Measurements from ENCODE around the gene RREB1.

The RREB1 gene

GRCh38 chr6:7110092-7110792, 2.5 kb downstream of the RREB1 start:
- Histone ChIP-seq H3K79me2 (ENCODE audit: control insufficient read depth, low read length) (peaks cover 76% of the 10 kb centered on the region), H3K4me3 (ENCODE audit: low read length) (peak overlapping the region; percentile 100), H3K27me3 (ENCODE audit: control insufficient read depth, low read length) (no peaks in the 10 kb centered on the region), H4K20me1 (ENCODE audit: control insufficient read depth, insufficient read depth, low read depth, low read length) (peaks cover 31% of the 10 kb centered on the region), H3K4me1 (ENCODE audit: control insufficient read depth, low read length) (peaks cover 54% of the 10 kb centered on the region), H3K36me3 (ENCODE audit: control insufficient read depth, low read length) (peaks cover 7% of the 10 kb centered on the region), H3K4me2 (ENCODE audit: low read length) (peak overlapping the region; percentile 92), H3K9me3 (ENCODE audit: control insufficient read depth, insufficient read depth, low read length) (no peaks in the 10 kb centered on the region), H3K9me2 (replicated peaks; ENCODE audit: control insufficient read depth, low read length) (no peaks in the 10 kb centered on the region), H3F3A (ENCODE audit: control insufficient read depth, insufficient read depth) (peaks cover 19% of the 10 kb centered on the region), H3K27ac (ENCODE audit: low read depth, low read length) (no peak overlapping the region)
- TF ChIP-seq EZH2phosphoT487 (IDR thresholded peaks at IDR 0.05; ENCODE audit: borderline replicate concordance, low read length) (no peak), CTCF (IDR thresholded peaks at IDR 0.05; ENCODE audit: low read depth, low read length, poor library complexity, severe bottlenecking) (no peak)

- peaks cover 85% of the 10 kb centered on the region for H3K79me2 ChIP-seq (ENCODE audit: control insufficient read depth, low read length)
- H3K4me2 ChIP-seq (ENCODE audit: low read length) = peak overlapping the region; percentile 92
- H3K9me3 ChIP-seq (ENCODE audit: control insufficient read depth, insufficient read depth, low read length) = no peaks in the 10 kb centered on the region
- peaks cover 16% of the 10 kb centered on the region for H3F3A ChIP-seq (ENCODE audit: control insufficient read depth, insufficient read depth)
- H3K27me3 ChIP-seq (ENCODE audit: control insufficient read depth, low read length) = no peaks in the 10 kb centered on the region
- H3K27ac ChIP-seq (ENCODE audit: low read depth, low read length) = no peak overlapping the region
- H3K4me1 ChIP-seq (ENCODE audit: control insufficient read depth, low read length) = peaks cover 54% of the 10 kb centered on the region
- no peaks in the 10 kb centered on the region for H3K9me2 ChIP-seq (replicated peaks; ENCODE audit: control insufficient read depth, low read length)
- peaks cover 35% of the 10 kb centered on the region for H4K20me1 ChIP-seq (ENCODE audit: control insufficient read depth, insufficient read depth, low read depth, low read length)
- TF ChIP-seq CTCF (IDR thresholded peaks at IDR 0.05; ENCODE audit: low read depth, low read length, poor library complexity, severe bottlenecking) (no peak), EZH2phosphoT487 (IDR thresholded peaks at IDR 0.05; ENCODE audit: borderline replicate concordance, low read length) (no peak)
- H3K36me3 ChIP-seq (ENCODE audit: control insufficient read depth, low read length) = peaks cover 7% of the 10 kb centered on the region
- no peak overlapping the region for H3K4me3 ChIP-seq (ENCODE audit: low read length)
Measured at GRCh38 chr6:7111095-7111690, 3.4 kb downstream of the RREB1 start.

- Histone ChIP-seq H3K9me3 (ENCODE audit: control insufficient read depth, insufficient read depth, low read length) (no peaks in the 10 kb centered on the region), H4K20me1 (ENCODE audit: control insufficient read depth, insufficient read depth, low read depth, low read length) (peaks cover 35% of the 10 kb centered on the region), H3K27ac (ENCODE audit: low read depth, low read length) (no peak overlapping the region), H3K4me2 (ENCODE audit: low read length) (peak overlapping the region; percentile 49), H3K79me2 (ENCODE audit: control insufficient read depth, low read length) (peaks cover 95% of the 10 kb centered on the region), H3K4me1 (ENCODE audit: control insufficient read depth, low read length) (peaks cover 55% of the 10 kb centered on the region), H3K27me3 (ENCODE audit: control insufficient read depth, low read length) (no peaks in the 10 kb centered on the region), H3K36me3 (ENCODE audit: control insufficient read depth, low read length) (peaks cover 7% of the 10 kb centered on the region), H3F3A (ENCODE audit: control insufficient read depth, insufficient read depth) (peaks cover 15% of the 10 kb centered on the region), H3K9me2 (replicated peaks; ENCODE audit: control insufficient read depth, low read length) (no peaks in the 10 kb centered on the region), H3K4me3 (ENCODE audit: low read length) (peak overlapping the region; percentile 29)
- TF ChIP-seq CTCF (IDR thresholded peaks at IDR 0.05; ENCODE audit: low read depth, low read length, poor library complexity, severe bottlenecking) (no peak), EZH2phosphoT487 (IDR thresholded peaks at IDR 0.05; ENCODE audit: borderline replicate concordance, low read length) (no peak)
Measured at GRCh38 chr6:7112171-7112570, 4.4 kb downstream of the RREB1 start.
